ENCODE measurements around the gene MRPL20. TPM values are rescaled to one million over a fixed set of nuclear protein-coding genes. Genes with fewer than 3 reads are reported as not detected.
A peak's percentile ranks its signal among the peaks of the same experiment; 100 is the strongest.
"Not testable (repeated sequence)": the region's sequence is repeated elsewhere in the genome, so short reads cannot be mapped to it uniquely, and the experiment has no call there.

Gene MRPL20
- total and polyA plus RNA-seq, 9 of the 15 experiments (the other 6 are each of a cell fraction or from before 2014, with no cell fraction given), result 180 to 671 (median 229) TPM

GRCh38 chr1:1455366-1455884 is 48.3 kb upstream of the MRPL20 start (continued):
- no peak for TF ChIP-seq HNRNPLL (IDR thresholded peaks at IDR 0.05; ENCODE audit: low read depth, low read length, poor library complexity, severe bottlenecking)
- TF ChIP-seq SMAD2 (IDR thresholded peaks at IDR 0.05; ENCODE audit: low read depth, low read length), result no peak
- no peak for TF ChIP-seq E2F6 (IDR thresholded peaks at IDR 0.05; ENCODE audit: borderline replicate concordance in 1 of 2, extremely low read depth in 1 of 2, insufficient read depth in 1 of 2, insufficient read length in 1 of 2, low read depth in 1 of 2, low read length in 1 of 2, poor library complexity in 1 of 2, severe bottlenecking in 1 of 2)
- TF ChIP-seq KLF13 (tag; IDR thresholded peaks at IDR 0.05; ENCODE audit: borderline replicate concordance, low read depth), result no peak
- TF ChIP-seq ZNF384 (IDR thresholded peaks at IDR 0.05; ENCODE audit: low read depth, low read length), result no peak
- no peak for TF ChIP-seq RBM25 (IDR thresholded peaks at IDR 0.05; ENCODE audit: low read depth, low read length, severe bottlenecking)
- TF ChIP-seq MED1 (CRISPR knock-in tag; IDR thresholded peaks at IDR 0.05; ENCODE audit: borderline replicate concordance), result no peak
- no peak for TF ChIP-seq ZNF354B (CRISPR knock-in tag; IDR thresholded peaks at IDR 0.05)
- TF ChIP-seq NR3C1 (CRISPR knock-in tag; IDR thresholded peaks at IDR 0.05), result no peak
- no peak for TF ChIP-seq PCBP2 (IDR thresholded peaks at IDR 0.05; ENCODE audit: low read depth, low read length, poor library complexity, severe bottlenecking)

GRCh38 chr1:1454286-1455056 is 47.4 kb upstream of the MRPL20 start:
- H3K9ac ChIP-seq (ENCODE audit: insufficient read depth in 1 of 2, low read depth in 2 of 2, low read length in 2 of 2); H3K9me1 ChIP-seq (ENCODE audit: control insufficient read depth, insufficient read depth, low read length); H3K4me2 ChIP-seq (ENCODE audit: insufficient read depth, low read length); FAIRE-seq; H3K27me3 ChIP-seq (ENCODE audit: control insufficient read depth in 2 of 2, insufficient read depth in 2 of 2, low read length in 2 of 2); H3K27ac ChIP-seq (ENCODE audit: extremely low read depth, low read depth, low read length); DNase-seq (ENCODE audit: extremely low read depth in 1 of 4, low spot score in 3 of 4); intact Hi-C loops (cut with micrococcal nuclease); H3K79me2 ChIP-seq (ENCODE audit: control insufficient read depth, insufficient read depth, low read length); H4K20me1 ChIP-seq (replicated peaks; ENCODE audit: control insufficient read depth, insufficient read depth, low read length); BruUV-seq (replicated peaks); H2AFZ ChIP-seq (ENCODE audit: low read depth, low read length); H3K4me3 ChIP-seq; H3K36me3 ChIP-seq (ENCODE audit: control insufficient read depth, insufficient read depth, low read length); in situ Hi-C loops (cut with MboI); CTCF ChIA-PET (ENCODE audit: low intra/inter-chr PET ratio); H3K9me3 ChIP-seq (replicated peaks; ENCODE audit: control insufficient read depth, insufficient read depth, low read depth, low read length): not testable (repeated sequence)
- POLR2A ChIA-PET, result interaction anchor here (1.0 kb wide), 1 partner anchor 14 kb away, joined by 3 read pairs; no protein-coding TSS in a partner anchor
- ATAC-seq, result peak; percentile 14; the same call in 1 of the 3 replicates
- peaks cover 0 to 36% of the 10 kb centered on the region in 2 experiments; a peak in 2 of 5 replicates for H3K4me1 ChIP-seq (replicated peaks in 1 of 2; ENCODE audit: control insufficient read depth in 2 of 2, insufficient read depth in 2 of 2, low read length in 2 of 2)
- 53% methylated on average over 32 of the region's 41 CpGs for WGBS (ENCODE audit: insufficient coverage, low coverage, missing lambda C conversion rate)
